Neural progenitor cell (in vitro differentiated cells): ENCODE data around the gene NUDT6. TPM values are rescaled to one million over a fixed set of nuclear protein-coding genes. Genes with fewer than 3 reads are reported as not detected.
"Not testable (repeated sequence)": the region's sequence is repeated elsewhere in the genome, so short reads cannot be mapped to it uniquely, and the experiment has no call there.

ENCODE experiments used
- DNase-seq: peaks from one replicate; pipeline ENCODE4 v3.0.0-alpha.2; 2016; ENCODE audit warnings: low spot score
- H2AFZ ChIP-seq: fragments of 200-600 bp; sonication (generic); replicated peaks from 2 replicates; pipeline ENCODE4 v1.6.1; 2016; ENCODE audit warnings: antibody characterized with exemption
- H3F3A ChIP-seq: fragments of 200-600 bp; sonication (generic); 2 replicates; pipeline ENCODE4 v1.6.1; 2016; ENCODE audit warnings: antibody characterized with exemption, low read depth
- H3K27ac ChIP-seq: fragments of 200-600 bp; sonication (generic); 2 replicates; pipeline ENCODE4 v1.5.1; 2016; ENCODE audit warnings: mild to moderate bottlenecking
- H3K27me3 ChIP-seq: fragments of 200-600 bp; sonication (generic); 2 replicates; pipeline ENCODE4 v1.6.1; 2016; ENCODE audit warnings: mild to moderate bottlenecking, moderate library complexity
- H3K36me3 ChIP-seq: fragments of 200-600 bp; sonication (generic); 2 replicates; pipeline ENCODE4 v1.5.1; 2016
- H3K4me1 ChIP-seq: fragments of 200-600 bp; sonication (generic); 2 replicates; pipeline ENCODE4 v1.6.1; 2016; ENCODE audit warnings: mixed run types
- H3K4me2 ChIP-seq: fragments of 200-600 bp; sonication (generic); 2 replicates; pipeline ENCODE4 v1.6.1; 2016
- H3K4me3 ChIP-seq: fragments of 200-600 bp; sonication (generic); 2 replicates; pipeline ENCODE4 v1.5.1; 2016
- H3K79me2 ChIP-seq: fragments of 200-600 bp; sonication (generic); 2 replicates; pipeline ENCODE4 v1.6.1; 2016; ENCODE audit warnings: low read depth
- H3K9ac ChIP-seq: fragments of 200-600 bp; sonication (generic); 2 replicates; pipeline ENCODE4 v1.6.1; 2016
- H3K9me3 ChIP-seq: fragments of 200-600 bp; sonication (generic); 2 replicates; pipeline ENCODE4 v1.5.1; 2016; ENCODE audit warnings: low read depth
- H4K20me1 ChIP-seq: fragments of 200-600 bp; sonication (generic); 2 replicates; pipeline ENCODE4 v1.6.1; 2016; ENCODE audit warnings: low read depth
- H3K27ac Mint-ChIP-seq: 3 replicates; pipeline ENCODE4 v1.8.0; 2021; ENCODE audit warnings: mixed read lengths
- H3K27me3 Mint-ChIP-seq: 2 replicates; pipeline ENCODE4 v1.8.0; 2022; ENCODE audit warnings: low read depth, mild to moderate bottlenecking, inconsistent platforms, moderate library complexity, mixed read lengths; ENCODE audit not compliant: insufficient read depth
- H3K36me3 Mint-ChIP-seq: 3 replicates; pipeline ENCODE4 v1.8.0; 2021; ENCODE audit warnings: mixed read lengths
- H3K4me1 Mint-ChIP-seq: 3 replicates; pipeline ENCODE4 v1.8.0; 2021; ENCODE audit warnings: mixed read lengths
- H3K4me3 Mint-ChIP-seq: 3 replicates; pipeline ENCODE4 v1.8.0; 2021; ENCODE audit warnings: mild to moderate bottlenecking, moderate library complexity, mixed read lengths
- H3K9me3 Mint-ChIP-seq: 3 replicates; pipeline ENCODE4 v1.8.0; 2020; ENCODE audit warnings: mixed read lengths
- EZH2 ChIP-seq: fragments of 200-600 bp; sonication (generic); IDR thresholded peaks from 2 replicates; pipeline ENCODE4 v1.6.1; 2017; ENCODE audit warnings: antibody characterized with exemption, mild to moderate bottlenecking, moderate library complexity
- EZH2phosphoT487 ChIP-seq: fragments of 200-600 bp; sonication (generic); IDR thresholded peaks from 2 replicates; pipeline ENCODE4 v1.6.1; 2017; ENCODE audit warnings: antibody characterized with exemption
- total RNA-seq: library from RNA; depleted of rRNA; stranded (reverse); fragments of >200 nt; gene quantifications from 2 replicates; pipeline ENCODE4 v1.2.3, GENCODE V29; 2015; ENCODE audit warnings: low replicate concordance
- TF ChIP-seq, protein P1 (sequence below): fragments of 200-600 bp; sonication (generic); IDR thresholded peaks from 2 replicates; pipeline ENCODE4 v1.5.1; 2017; ENCODE audit warnings: antibody characterized with exemption, mild to moderate bottlenecking

NUDT6 gene
- total RNA-seq, 1 donor from 2014 or later, result 20.9 TPM

DNA sequence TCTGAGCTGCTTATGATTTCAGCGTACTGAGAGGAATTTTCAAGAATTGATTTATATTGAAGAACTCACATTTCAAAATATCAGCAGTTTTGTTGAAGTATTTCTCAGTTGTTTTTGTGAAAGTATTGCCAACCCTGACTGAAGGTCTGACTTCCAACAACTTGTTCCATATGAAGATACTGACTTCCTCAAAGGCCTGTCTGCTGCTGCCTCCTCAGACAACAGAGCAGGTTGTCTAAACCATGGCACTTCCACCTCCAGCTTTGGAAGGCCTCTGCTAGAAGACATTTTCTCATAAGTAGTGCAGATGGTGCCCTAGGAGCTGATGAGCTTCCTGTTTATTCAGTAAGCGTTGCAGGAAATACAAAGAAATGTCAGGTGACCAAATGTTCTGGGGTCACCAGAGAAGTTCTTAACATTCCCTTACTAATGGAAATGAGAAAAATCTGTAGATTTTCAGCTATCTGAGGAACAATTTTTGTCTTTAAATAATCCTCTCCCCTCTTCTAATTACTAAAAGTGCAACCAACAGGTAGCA is 67.0 kb downstream of the NUDT6 start:
- Histone ChIP-seq H3K27ac (peak overlapping the region; percentile 42), H3K9ac (no peak overlapping the region), H3K4me3 (no peak overlapping the region), H3K4me1 (peaks cover 62% of the 10 kb centered on the region), H3K27me3 (no peaks in the 10 kb centered on the region), H3K79me2 (peaks cover 100% of the 10 kb centered on the region), H3K4me2 (peak overlapping the region; percentile 43), H3K9me3 (no peaks in the 10 kb centered on the region), H4K20me1 (peaks cover 68% of the 10 kb centered on the region), H3F3A (peaks cover 21% of the 10 kb centered on the region), H2AFZ (no peak overlapping the region), H3K36me3 (no peaks in the 10 kb centered on the region)
- H3K36me3 Mint-ChIP-seq, result no peaks in the 10 kb centered on the region
- H3K4me1 Mint-ChIP-seq, result no peaks in the 10 kb centered on the region
- no peak overlapping the region for H3K27ac Mint-ChIP-seq
- H3K9me3 Mint-ChIP-seq, result no peaks in the 10 kb centered on the region
- no peak for DNase-seq
- H3K4me3 Mint-ChIP-seq, result no peak overlapping the region
- H3K27me3 Mint-ChIP-seq, result no peaks in the 10 kb centered on the region
- TF ChIP-seq, protein P1, sequence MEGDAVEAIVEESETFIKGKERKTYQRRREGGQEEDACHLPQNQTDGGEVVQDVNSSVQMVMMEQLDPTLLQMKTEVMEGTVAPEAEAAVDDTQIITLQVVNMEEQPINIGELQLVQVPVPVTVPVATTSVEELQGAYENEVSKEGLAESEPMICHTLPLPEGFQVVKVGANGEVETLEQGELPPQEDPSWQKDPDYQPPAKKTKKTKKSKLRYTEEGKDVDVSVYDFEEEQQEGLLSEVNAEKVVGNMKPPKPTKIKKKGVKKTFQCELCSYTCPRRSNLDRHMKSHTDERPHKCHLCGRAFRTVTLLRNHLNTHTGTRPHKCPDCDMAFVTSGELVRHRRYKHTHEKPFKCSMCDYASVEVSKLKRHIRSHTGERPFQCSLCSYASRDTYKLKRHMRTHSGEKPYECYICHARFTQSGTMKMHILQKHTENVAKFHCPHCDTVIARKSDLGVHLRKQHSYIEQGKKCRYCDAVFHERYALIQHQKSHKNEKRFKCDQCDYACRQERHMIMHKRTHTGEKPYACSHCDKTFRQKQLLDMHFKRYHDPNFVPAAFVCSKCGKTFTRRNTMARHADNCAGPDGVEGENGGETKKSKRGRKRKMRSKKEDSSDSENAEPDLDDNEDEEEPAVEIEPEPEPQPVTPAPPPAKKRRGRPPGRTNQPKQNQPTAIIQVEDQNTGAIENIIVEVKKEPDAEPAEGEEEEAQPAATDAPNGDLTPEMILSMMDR, result no peak
- TF ChIP-seq EZH2 (no peak), EZH2phosphoT487 (no peak)

DNA sequence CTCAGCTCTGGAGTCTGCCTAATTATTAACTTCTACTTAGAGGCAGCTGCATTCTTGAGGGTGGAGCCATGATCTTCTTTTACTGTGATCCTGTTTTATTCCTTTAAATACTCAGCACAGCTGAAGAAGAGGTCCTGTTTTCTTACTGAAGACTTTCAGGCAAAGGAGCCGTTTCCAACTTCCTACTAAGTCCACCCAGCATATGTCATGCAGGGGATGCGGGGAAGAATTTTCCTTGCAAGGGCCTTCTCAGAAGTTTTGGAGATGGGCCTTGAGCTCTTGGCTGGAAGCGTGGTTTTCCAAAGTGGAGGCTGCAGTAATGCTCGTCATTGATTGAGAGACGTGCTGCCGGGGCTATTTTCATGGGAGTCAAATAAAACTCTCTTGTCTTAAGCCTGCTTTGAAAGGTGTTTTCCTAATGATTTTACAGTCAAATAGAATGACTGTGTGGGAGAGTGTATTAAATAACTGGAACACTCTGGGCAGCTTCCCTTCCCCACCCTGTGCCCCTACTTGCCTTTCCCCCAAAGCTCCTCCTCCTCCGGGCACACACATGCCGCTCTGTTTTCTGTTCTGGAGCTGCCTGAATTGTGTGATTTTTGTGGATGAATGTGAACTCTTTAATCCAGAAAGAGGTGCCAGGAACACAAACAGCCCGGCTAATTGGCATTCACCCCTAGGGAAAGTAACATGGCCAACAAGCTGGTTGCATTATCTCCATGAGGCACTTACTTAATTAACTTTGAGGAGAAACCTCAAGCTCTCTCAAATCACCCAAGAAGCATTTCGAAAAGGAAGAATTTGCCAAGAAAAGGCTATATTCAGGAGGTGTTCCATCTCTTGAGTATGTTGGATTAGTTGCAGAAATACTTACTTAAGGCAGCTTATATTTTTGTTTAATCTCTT is 67.7 kb downstream of the NUDT6 start:
- H3K36me3 Mint-ChIP-seq, result no peaks in the 10 kb centered on the region
- Histone ChIP-seq H3K9me3 (no peaks in the 10 kb centered on the region), H3K36me3 (no peaks in the 10 kb centered on the region), H3F3A (peaks cover 21% of the 10 kb centered on the region), H3K27ac (peak overlapping the region; percentile 42), H3K4me2 (peak overlapping the region; percentile 43), H4K20me1 (peaks cover 73% of the 10 kb centered on the region), H3K4me1 (peaks cover 67% of the 10 kb centered on the region), H3K9ac (no peak overlapping the region), H2AFZ (no peak overlapping the region), H3K27me3 (no peaks in the 10 kb centered on the region), H3K79me2 (peaks cover 100% of the 10 kb centered on the region), H3K4me3 (no peak overlapping the region)
- no peaks in the 10 kb centered on the region for H3K4me1 Mint-ChIP-seq
- TF ChIP-seq EZH2, result no peak
- no peak for TF ChIP-seq EZH2phosphoT487
- TF ChIP-seq, protein P1, result no peak
- no peak overlapping the region for H3K4me3 Mint-ChIP-seq
- H3K27me3 Mint-ChIP-seq, result no peaks in the 10 kb centered on the region
- peak; percentile 17 for DNase-seq
- H3K9me3 Mint-ChIP-seq, result no peaks in the 10 kb centered on the region
- H3K27ac Mint-ChIP-seq, result no peak overlapping the region

DNA sequence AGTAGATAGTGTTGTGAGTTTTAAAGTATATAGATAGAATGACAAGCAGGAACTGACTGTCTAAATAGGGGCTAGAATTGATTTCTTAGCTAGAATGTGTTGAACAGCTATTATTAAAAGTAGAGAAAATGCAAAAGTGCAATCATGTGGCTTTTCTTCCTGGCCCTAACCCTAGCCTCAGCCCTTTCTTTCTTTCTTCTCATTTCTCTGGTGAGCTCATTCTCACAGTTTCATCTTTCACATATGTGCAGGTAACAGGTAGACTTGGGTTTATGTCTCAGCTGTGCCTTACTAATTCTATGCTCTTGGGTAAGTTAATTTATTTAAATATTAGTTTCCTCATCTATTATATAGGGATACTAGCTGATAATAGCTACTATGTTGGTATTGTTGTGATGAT is 70.8 kb downstream of the NUDT6 start:
- Mint-ChIP-seq H3K36me3 (peaks cover 4% of the 10 kb centered on the region), H3K27me3 (no peaks in the 10 kb centered on the region), H3K4me3 (no peak overlapping the region), H3K27ac (no peak overlapping the region), H3K9me3 (no peaks in the 10 kb centered on the region), H3K4me1 (no peaks in the 10 kb centered on the region)
- H2AFZ ChIP-seq, result no peak overlapping the region
- no peak overlapping the region for H3K27ac ChIP-seq
- H3F3A ChIP-seq, result peaks cover 15% of the 10 kb centered on the region
- no peak overlapping the region for H3K4me3 ChIP-seq
- no peak overlapping the region for H3K9ac ChIP-seq
- H3K27me3 ChIP-seq, result no peaks in the 10 kb centered on the region
- no peak for DNase-seq
- TF ChIP-seq EZH2 (no peak), EZH2phosphoT487 (no peak)
- TF ChIP-seq, protein P1, result no peak
- H3K4me2 ChIP-seq, result no peak overlapping the region
- H3K9me3 ChIP-seq, result no peaks in the 10 kb centered on the region
- peaks cover 45% of the 10 kb centered on the region for H3K4me1 ChIP-seq
- no peaks in the 10 kb centered on the region for H3K36me3 ChIP-seq
- H4K20me1 ChIP-seq, result peaks cover 68% of the 10 kb centered on the region
- peaks cover 100% of the 10 kb centered on the region for H3K79me2 ChIP-seq

DNA sequence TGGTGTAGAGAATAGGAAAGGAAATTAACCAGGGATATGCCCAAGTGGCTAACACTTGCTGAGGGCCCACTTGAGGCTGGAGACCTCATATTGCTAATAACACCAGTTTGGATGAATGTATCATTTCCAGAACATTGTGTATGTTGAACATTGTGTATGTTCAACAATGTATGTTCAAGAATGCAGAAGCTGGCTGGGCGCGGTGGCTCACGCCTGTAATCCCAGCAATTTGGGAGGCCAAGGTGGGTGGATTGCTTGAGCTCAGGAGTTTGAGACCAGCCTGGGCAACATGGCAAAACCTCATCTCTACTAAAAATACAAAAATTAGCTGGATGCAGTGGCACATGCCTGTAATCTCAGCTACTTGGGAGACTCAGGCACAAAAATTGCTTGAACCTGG is 72.6 kb downstream of the NUDT6 start:
- not testable (repeated sequence) for H3K9me3 ChIP-seq, H3K36me3 Mint-ChIP-seq, H3K27ac ChIP-seq, H3K4me3 ChIP-seq, H3F3A ChIP-seq, H3K27me3 ChIP-seq, H3K27ac Mint-ChIP-seq, H2AFZ ChIP-seq, H3K27me3 Mint-ChIP-seq, DNase-seq, H3K9me3 Mint-ChIP-seq, H3K9ac ChIP-seq, H3K36me3 ChIP-seq, H3K4me3 Mint-ChIP-seq, H3K4me2 ChIP-seq, H3K4me1 Mint-ChIP-seq
- H4K20me1 ChIP-seq, result peaks cover 60% of the 10 kb centered on the region
- H3K79me2 ChIP-seq, result peaks cover 100% of the 10 kb centered on the region
- peaks cover 44% of the 10 kb centered on the region for H3K4me1 ChIP-seq
